Measurements from ENCODE around the gene RASAL2.

GRCh38 chr1:178224358-178224757 lies 130.5 kb downstream of the RASAL2 start:
- TF ChIP-seq CTCF (IDR thresholded peaks at IDR 0.05) (no peak), POLR2A (IDR thresholded peaks at IDR 0.05) (no peak)

Data from thyroid gland (tissue), 4 donors.